MM.1S (cell line): ENCODE results near the gene KYAT1.

ENCODE experiments used
- DNase-seq: peaks from one replicate; pipeline ENCODE4 v3.0.0-alpha.2; 2015
- H2AFZ ChIP-seq: fragments of 300-600 bp; sonication (generic); 2 replicates; pipeline ENCODE4 v1.6.0; 2016; ENCODE audit warnings: antibody characterized with exemption, low read length
- H3F3A ChIP-seq: fragments of 300-600 bp; sonication (generic); 2 replicates; pipeline ENCODE4 v1.6.1; 2016; ENCODE audit warnings: mild to moderate bottlenecking, antibody characterized with exemption, low read length, moderate library complexity, mixed read lengths; ENCODE audit not compliant: insufficient read depth
- H3K27ac ChIP-seq: fragments of 300-600 bp; sonication (generic); 2 replicates; pipeline ENCODE4 v1.5.1; 2016; ENCODE audit warnings: mild to moderate bottlenecking, low read length
- H3K27me3 ChIP-seq: fragments of 300-600 bp; sonication (generic); replicated peaks from 2 replicates; pipeline ENCODE4 v1.6.0; 2016; ENCODE audit warnings: low read length; ENCODE audit not compliant: insufficient read depth
- H3K36me3 ChIP-seq: fragments of 300-600 bp; sonication (generic); replicated peaks from 2 replicates; pipeline ENCODE4 v1.6.1; 2016; ENCODE audit warnings: mild to moderate bottlenecking, low read length, mixed read lengths; ENCODE audit not compliant: insufficient read depth
- H3K4me1 ChIP-seq: fragments of 300-600 bp; sonication (generic); 2 replicates; pipeline ENCODE4 v1.6.1; 2016; ENCODE audit warnings: low read length, mixed read lengths
- H3K4me2 ChIP-seq: fragments of 300-600 bp; sonication (generic); 2 replicates; pipeline ENCODE4 v1.6.0; 2016; ENCODE audit warnings: low read depth, low read length
- H3K4me3 ChIP-seq: fragments of 300-600 bp; sonication (generic); 2 replicates; pipeline ENCODE4 v1.5.1; 2016; ENCODE audit warnings: low read length, mixed read lengths
- H3K79me2 ChIP-seq: fragments of 300-600 bp; sonication (generic); 2 replicates; pipeline ENCODE4 v1.6.1; 2016; ENCODE audit warnings: mixed run types, low read length, mixed read lengths
- H3K9ac ChIP-seq: fragments of 300-600 bp; sonication (generic); 2 replicates; pipeline ENCODE4 v1.6.1; 2016; ENCODE audit warnings: low read length, mixed read lengths
- H3K9me2 ChIP-seq: fragments of 300-600 bp; sonication (generic); replicated peaks from 2 replicates; pipeline ENCODE4 v1.6.1; 2016; ENCODE audit warnings: mild to moderate bottlenecking, low read length, mixed read lengths; ENCODE audit not compliant: insufficient read depth
- H3K9me3 ChIP-seq: fragments of 300-600 bp; sonication (generic); replicated peaks from 2 replicates; pipeline ENCODE4 v1.6.1; 2016; ENCODE audit warnings: mild to moderate bottlenecking, low read length, mixed read lengths; ENCODE audit not compliant: insufficient read depth
- H4K20me1 ChIP-seq: fragments of 300-600 bp; sonication (generic); 2 replicates; pipeline ENCODE4 v1.6.1; 2016; ENCODE audit warnings: mild to moderate bottlenecking, low read length, moderate library complexity, mixed read lengths; ENCODE audit not compliant: insufficient read depth
- EZH2 ChIP-seq: fragments of 300-600 bp; sonication (generic); optimal IDR thresholded peaks from 2 replicates; pipeline ENCODE3; 2017; ENCODE audit warnings: low read depth, mild to moderate bottlenecking, antibody characterized with exemption, low read length, mixed read lengths
- EZH2phosphoT487 ChIP-seq: fragments of 300-600 bp; sonication (generic); IDR thresholded peaks from 2 replicates; pipeline ENCODE4 v1.6.1; 2018; ENCODE audit warnings: antibody characterized with exemption, low read length
- TF ChIP-seq, protein P1 (sequence below): fragments of 300-600 bp; sonication (generic); IDR thresholded peaks from 2 replicates; pipeline ENCODE4 v1.5.1; 2016; ENCODE audit warnings: antibody characterized with exemption, low read length, mixed read lengths

Gene KYAT1

DNA sequence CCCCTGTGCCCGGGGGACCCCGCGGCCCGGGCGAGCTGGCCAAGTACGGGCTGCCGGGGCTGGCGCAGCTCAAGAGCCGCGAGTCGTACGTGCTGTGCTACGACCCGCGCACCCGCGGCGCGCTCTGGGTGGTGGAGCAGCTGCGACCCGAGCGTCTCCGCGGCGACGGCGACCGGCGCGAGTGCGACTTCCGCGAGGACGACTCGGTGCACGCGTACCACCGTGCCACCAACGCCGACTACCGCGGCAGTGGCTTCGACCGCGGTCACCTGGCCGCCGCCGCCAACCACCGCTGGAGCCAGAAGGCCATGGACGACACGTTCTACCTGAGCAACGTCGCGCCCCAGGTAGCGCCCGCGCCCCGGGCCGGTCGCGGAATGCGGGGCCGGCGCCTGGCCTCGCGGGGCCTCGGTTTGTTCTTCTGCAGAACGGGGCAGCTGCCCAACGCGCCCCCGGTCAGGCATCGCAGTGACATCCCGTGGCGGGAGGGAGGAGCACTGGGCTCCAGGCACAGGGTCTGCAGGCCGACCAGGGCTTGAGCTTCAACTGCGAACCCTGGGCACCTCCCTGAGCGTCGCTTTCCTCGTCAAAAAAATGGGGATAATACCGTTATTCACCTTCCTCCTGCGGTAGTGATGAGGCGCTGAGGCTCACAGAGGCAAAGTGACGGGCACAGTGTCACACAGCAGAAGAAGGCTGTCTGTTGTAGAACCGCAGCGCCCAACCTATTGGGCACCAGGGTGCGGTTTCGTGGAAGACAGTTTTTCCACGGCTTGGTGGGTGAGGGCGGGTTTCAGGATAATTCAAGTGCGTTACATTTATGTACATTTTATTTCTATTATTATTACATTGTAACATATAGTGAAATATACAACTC, 62.7 kb downstream of the KYAT1 start:
- no peaks in the 10 kb centered on the region for H3F3A ChIP-seq
- H3K4me2 ChIP-seq, result peak overlapping the region; percentile 99
- H3K4me1 ChIP-seq, result peaks cover 6% of the 10 kb centered on the region; the same call in 1 of the 2 replicates
- no peaks in the 10 kb centered on the region for H3K9me3 ChIP-seq
- no peaks in the 10 kb centered on the region for H3K27me3 ChIP-seq
- H3K36me3 ChIP-seq, result no peaks in the 10 kb centered on the region
- TF ChIP-seq, protein P1, sequence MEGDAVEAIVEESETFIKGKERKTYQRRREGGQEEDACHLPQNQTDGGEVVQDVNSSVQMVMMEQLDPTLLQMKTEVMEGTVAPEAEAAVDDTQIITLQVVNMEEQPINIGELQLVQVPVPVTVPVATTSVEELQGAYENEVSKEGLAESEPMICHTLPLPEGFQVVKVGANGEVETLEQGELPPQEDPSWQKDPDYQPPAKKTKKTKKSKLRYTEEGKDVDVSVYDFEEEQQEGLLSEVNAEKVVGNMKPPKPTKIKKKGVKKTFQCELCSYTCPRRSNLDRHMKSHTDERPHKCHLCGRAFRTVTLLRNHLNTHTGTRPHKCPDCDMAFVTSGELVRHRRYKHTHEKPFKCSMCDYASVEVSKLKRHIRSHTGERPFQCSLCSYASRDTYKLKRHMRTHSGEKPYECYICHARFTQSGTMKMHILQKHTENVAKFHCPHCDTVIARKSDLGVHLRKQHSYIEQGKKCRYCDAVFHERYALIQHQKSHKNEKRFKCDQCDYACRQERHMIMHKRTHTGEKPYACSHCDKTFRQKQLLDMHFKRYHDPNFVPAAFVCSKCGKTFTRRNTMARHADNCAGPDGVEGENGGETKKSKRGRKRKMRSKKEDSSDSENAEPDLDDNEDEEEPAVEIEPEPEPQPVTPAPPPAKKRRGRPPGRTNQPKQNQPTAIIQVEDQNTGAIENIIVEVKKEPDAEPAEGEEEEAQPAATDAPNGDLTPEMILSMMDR, result no peak; the same call in 1 of the 2 replicates
- no peak for TF ChIP-seq EZH2phosphoT487
- no peak for TF ChIP-seq EZH2
- H3K9me2 ChIP-seq, result no peaks in the 10 kb centered on the region
- H4K20me1 ChIP-seq, result no peaks in the 10 kb centered on the region
- no peak overlapping the region for H3K27ac ChIP-seq
- H3K9ac ChIP-seq, result peak overlapping the region; percentile 45; the same call in 1 of the 2 replicates
- peak overlapping the region; percentile 78 for H2AFZ ChIP-seq
- peaks cover 7% of the 10 kb centered on the region for H3K79me2 ChIP-seq
- DNase-seq, result peak; percentile 54
- H3K4me3 ChIP-seq, result peak overlapping the region; percentile 72

DNA sequence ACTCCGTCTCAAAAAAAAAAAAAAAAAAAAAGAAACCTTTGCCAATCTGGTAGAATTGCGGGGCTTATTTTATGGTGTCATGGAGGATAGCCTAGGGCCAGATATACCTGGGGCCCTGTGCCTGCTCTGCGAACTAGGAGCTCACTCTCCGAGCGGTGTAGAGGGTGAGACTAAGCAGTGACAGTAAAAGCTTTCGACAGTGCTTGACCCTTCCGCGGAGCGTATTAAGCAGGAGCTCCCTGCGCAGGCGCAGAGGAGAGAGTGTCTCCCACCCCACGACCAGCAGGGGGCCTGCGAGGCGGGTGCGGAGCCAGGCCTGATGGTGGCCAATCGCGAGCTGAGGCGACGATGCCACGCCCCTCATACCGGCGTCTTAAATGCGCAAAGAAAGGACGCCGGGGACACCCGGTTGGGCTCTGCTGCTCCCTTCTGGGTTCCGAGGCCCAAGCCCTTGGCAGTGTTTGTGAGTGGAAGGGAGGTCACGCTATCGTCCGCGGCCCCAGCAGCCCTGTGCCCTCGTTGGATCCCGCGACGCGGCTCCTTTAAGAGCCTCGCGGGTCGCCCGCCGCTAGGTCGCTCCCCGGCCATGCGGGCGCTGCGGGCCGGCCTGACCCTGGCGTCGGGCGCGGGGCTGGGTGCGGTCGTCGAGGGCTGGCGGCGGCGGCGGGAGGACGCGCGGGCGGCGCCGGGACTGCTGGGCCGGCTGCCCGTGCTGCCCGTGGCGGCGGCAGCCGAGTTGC, 63.5 kb downstream of the KYAT1 start, which contains the start of gene ENDOG:
Gene ENDOG (plus strand): TSS at position 402 of the 740 bp plus-strand sequence. CDS start 185 bp downstream, at position 587.
- H3K9me3 ChIP-seq, result no peaks in the 10 kb centered on the region
- no peaks in the 10 kb centered on the region for H3K27me3 ChIP-seq
- H3F3A ChIP-seq, result no peaks in the 10 kb centered on the region
- peak; percentile 98 for DNase-seq
- H3K4me2 ChIP-seq, result peak within 1 kb of the TSS; percentile 99
- H3K9me2 ChIP-seq, result no peaks in the 10 kb centered on the region
- peaks cover 7% of the 10 kb centered on the region for H3K79me2 ChIP-seq
- peak within 1 kb of the TSS; percentile 72 for H3K4me3 ChIP-seq
- H4K20me1 ChIP-seq, result no peaks in the 10 kb centered on the region
- H3K4me1 ChIP-seq, result peaks cover 6% of the 10 kb centered on the region; the same call in 1 of the 2 replicates
- peak within 1 kb of the TSS; percentile 53; the same call in 1 of the 2 replicates for H3K27ac ChIP-seq
- H3K9ac ChIP-seq, result peak within 1 kb of the TSS; percentile 51; the same call in 1 of the 2 replicates
- H3K36me3 ChIP-seq, result no peaks in the 10 kb centered on the region
- peak within 1 kb of the TSS; percentile 95 for H2AFZ ChIP-seq
- TF ChIP-seq EZH2 (no peak), EZH2phosphoT487 (no peak)
- TF ChIP-seq, protein P1, result peak; percentile 89

DNA sequence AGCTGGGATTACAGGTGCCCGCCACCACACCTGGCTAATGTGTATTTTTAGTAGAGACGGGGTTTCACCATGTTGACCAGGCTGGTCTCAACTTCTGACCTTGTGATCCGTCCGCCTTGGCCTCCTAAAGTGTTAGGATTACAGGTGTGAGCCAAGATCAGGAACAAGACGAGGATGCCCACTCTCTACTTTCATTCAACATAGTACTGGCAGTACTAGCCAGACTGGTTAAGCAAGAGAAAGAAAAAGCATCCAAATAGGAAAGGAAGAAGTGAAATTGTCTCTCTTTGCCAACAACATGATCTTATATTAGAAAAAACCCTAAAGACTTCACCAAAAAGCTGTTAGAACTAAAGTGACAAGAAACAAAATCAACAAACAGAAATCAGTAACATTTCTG, 70.9 kb downstream of the KYAT1 start:
- no peak overlapping the region for H3K4me3 ChIP-seq
- no peaks in the 10 kb centered on the region for H4K20me1 ChIP-seq
- no peaks in the 10 kb centered on the region for H3K9me2 ChIP-seq
- no peaks in the 10 kb centered on the region for H3F3A ChIP-seq
- H3K9ac ChIP-seq, result no peak overlapping the region
- no peak overlapping the region for H2AFZ ChIP-seq
- H3K36me3 ChIP-seq, result no peaks in the 10 kb centered on the region
- H3K4me2 ChIP-seq, result no peak overlapping the region
- TF ChIP-seq EZH2, result no peak
- no peak for TF ChIP-seq EZH2phosphoT487
- TF ChIP-seq, protein P1, result no peak
- no peak overlapping the region for H3K27ac ChIP-seq
- no peaks in the 10 kb centered on the region for H3K4me1 ChIP-seq
- no peaks in the 10 kb centered on the region for H3K9me3 ChIP-seq
- H3K79me2 ChIP-seq, result no peaks in the 10 kb centered on the region
- DNase-seq, result no peak
- H3K27me3 ChIP-seq, result no peaks in the 10 kb centered on the region
